PC-9 (cell line): ENCODE measurements around the gene AGAP1. TPM values are rescaled to one million over a fixed set of nuclear protein-coding genes. Genes with fewer than 3 reads are reported as not detected.

ENCODE experiments used
- BruUV-seq: library from RNA; stranded (reverse); fragments of 400-500 nt; replicated peaks from 2 replicates; lab custom pipeline; 2021; lab: Mats Ljungman, UMichigan
- CTCF ChIA-PET: fragments of 300-600 bp; sonication (Branson Sonifier 250); formaldehyde crosslinking; loops from one replicate; lab custom pipeline; 2022; ENCODE audit warnings: antibody characterized with exemption; lab: Charles Lee
- POLR2A ChIA-PET: fragments of 300-600 bp; sonication (Branson Sonifier 250); formaldehyde crosslinking; loops from one replicate; lab custom pipeline; 2022; ENCODE audit warnings: antibody characterized with exemption; ENCODE audit not compliant: unreplicated experiment; lab: Charles Lee
- DNase-seq, 2 experiments: peaks; one replicate each; pipeline versions ENCODE4 v3.0.0 to v3.0.0-alpha.2; 2015 to 2022; ENCODE audit warnings: mixed read lengths in 1 of 2
- H2AFZ ChIP-seq: fragments of 200-600 bp; sonication (generic); 2 replicates; pipeline ENCODE4 v1.8.1; 2017; ENCODE audit warnings: antibody characterized with exemption
- H3F3A ChIP-seq: fragments of 200-600 bp; sonication (generic); 2 replicates; pipeline ENCODE4 v1.8.1; 2017; ENCODE audit warnings: antibody characterized with exemption, mild to moderate bottlenecking, low read depth; ENCODE audit not compliant: insufficient read depth
- H3K27ac ChIP-seq: fragments of 200-600 bp; sonication (generic); 2 replicates; pipeline ENCODE4 v1.6.1; 2016; ENCODE audit warnings: mixed run types
- H3K27me3 ChIP-seq: fragments of 200-600 bp; sonication (generic); 2 replicates; pipeline ENCODE4 v1.6.1; 2016; ENCODE audit warnings: low read depth, mixed run types; ENCODE audit not compliant: insufficient read depth
- H3K36me3 ChIP-seq: fragments of 200-600 bp; sonication (generic); 2 replicates; pipeline ENCODE4 v1.6.1; 2016; ENCODE audit warnings: low read depth, mixed run types
- H3K4me1 ChIP-seq: fragments of 200-600 bp; sonication (generic); replicated peaks from 2 replicates; pipeline ENCODE4 v1.6.1; 2016; ENCODE audit warnings: mixed run types; ENCODE audit not compliant: insufficient read depth
- H3K4me2 ChIP-seq: fragments of 200-600 bp; sonication (generic); 2 replicates; pipeline ENCODE4 v1.6.1; 2017; ENCODE audit warnings: mixed run types
- H3K4me3 ChIP-seq: fragments of 200-600 bp; sonication (generic); 2 replicates; pipeline ENCODE4 v1.6.1; 2016; ENCODE audit warnings: mixed run types
- H3K79me2 ChIP-seq: fragments of 200-600 bp; sonication (generic); 2 replicates; pipeline ENCODE4 v1.6.1; 2017; ENCODE audit warnings: low read depth, mixed run types
- H3K9me2 ChIP-seq: fragments of 200-600 bp; sonication (generic); 2 replicates; pipeline ENCODE4 v1.8.1; 2017; ENCODE audit warnings: mild to moderate bottlenecking; ENCODE audit not compliant: insufficient read depth
- H3K9me3 ChIP-seq: fragments of 200-600 bp; sonication (generic); 2 replicates; pipeline ENCODE4 v1.8.1; 2016; ENCODE audit warnings: low read depth; ENCODE audit not compliant: insufficient read depth
- H4K20me1 ChIP-seq: fragments of 200-600 bp; sonication (generic); 2 replicates; pipeline ENCODE4 v1.8.1; 2017; ENCODE audit not compliant: insufficient read depth
- EZH2 ChIP-seq: fragments of 200-600 bp; sonication (generic); IDR thresholded peaks from 2 replicates; pipeline ENCODE4 v1.8.0; 2017; ENCODE audit warnings: antibody characterized with exemption, low read depth
- intact Hi-C: fragments of 100-400 bp; cut with micrococcal nuclease; formaldehyde crosslinking; loops from one replicate; pipeline ENCODE4 v1.10.0; 2022; ENCODE audit not compliant: unreplicated experiment
- total RNA-seq: library from RNA; stranded (reverse); gene quantifications from 2 replicates; pipeline ENCODE4 v1.2.3, GENCODE V29; 2021
- TF ChIP-seq, protein P1 (sequence below): fragments of 200-600 bp; sonication (generic); conservative IDR thresholded peaks from 2 replicates; pipeline ENCODE4 v1.6.1; 2017; ENCODE audit warnings: mixed run types, antibody characterized with exemption, mild to moderate bottlenecking, moderate library complexity

Gene AGAP1
- total RNA-seq, 1 experiment from 2014 or later: 91.4 TPM

DNA sequence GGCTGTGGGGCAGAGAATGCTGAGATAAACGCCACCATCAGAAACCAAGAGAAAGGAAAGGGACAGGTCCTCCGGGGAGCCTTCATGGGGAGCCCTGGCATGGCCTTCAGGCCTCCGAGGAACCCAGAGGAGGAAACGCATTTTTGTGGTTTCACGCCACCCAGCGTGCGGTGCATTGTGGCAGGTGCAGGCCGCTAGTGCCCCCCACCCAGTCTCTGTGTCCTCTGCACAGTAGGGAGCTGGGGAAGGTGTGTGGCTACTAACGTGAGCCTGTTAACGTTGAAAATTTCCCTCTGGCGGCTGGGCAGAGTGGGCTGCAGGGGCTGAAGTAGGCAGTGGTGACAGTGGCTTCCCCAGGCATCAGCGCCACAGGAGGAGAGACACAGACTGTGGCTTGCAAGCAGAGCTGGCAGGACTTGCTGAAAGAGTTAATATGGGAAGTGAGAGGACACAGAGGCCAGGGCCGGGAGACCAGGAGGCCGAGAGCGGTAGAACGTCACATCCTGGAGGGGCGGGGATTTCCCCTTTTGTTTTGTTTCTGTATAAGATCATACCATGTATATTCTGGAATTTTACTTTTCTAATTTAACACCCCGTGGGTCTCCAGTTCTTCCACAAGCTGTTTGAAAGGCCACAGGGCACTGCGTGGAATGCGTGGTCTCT lies 507.5 kb downstream of the AGAP1 start:
- peaks cover 16% of the 10 kb centered on the region; the same call in 1 of the 2 replicates for H4K20me1 ChIP-seq
- ChIA-PET POLR2A (no interaction called here), CTCF (no interaction called here)
- no peaks in the 10 kb centered on the region for H3K9me2 ChIP-seq
- no peaks in the 10 kb centered on the region for H3K36me3 ChIP-seq
- no peak overlapping the region for H3K4me3 ChIP-seq
- no peak overlapping the region for H2AFZ ChIP-seq
- H3K27ac ChIP-seq: no peak overlapping the region
- no peaks in the 10 kb centered on the region for H3K9me3 ChIP-seq
- no peak overlapping the region for H3K4me2 ChIP-seq
- no peaks in the 10 kb centered on the region for H3K27me3 ChIP-seq
- DNase-seq: no peak
- no peaks in the 10 kb centered on the region for H3K79me2 ChIP-seq
- intact Hi-C loops: no loop called here
- no peak for TF ChIP-seq EZH2
- TF ChIP-seq, protein P1, sequence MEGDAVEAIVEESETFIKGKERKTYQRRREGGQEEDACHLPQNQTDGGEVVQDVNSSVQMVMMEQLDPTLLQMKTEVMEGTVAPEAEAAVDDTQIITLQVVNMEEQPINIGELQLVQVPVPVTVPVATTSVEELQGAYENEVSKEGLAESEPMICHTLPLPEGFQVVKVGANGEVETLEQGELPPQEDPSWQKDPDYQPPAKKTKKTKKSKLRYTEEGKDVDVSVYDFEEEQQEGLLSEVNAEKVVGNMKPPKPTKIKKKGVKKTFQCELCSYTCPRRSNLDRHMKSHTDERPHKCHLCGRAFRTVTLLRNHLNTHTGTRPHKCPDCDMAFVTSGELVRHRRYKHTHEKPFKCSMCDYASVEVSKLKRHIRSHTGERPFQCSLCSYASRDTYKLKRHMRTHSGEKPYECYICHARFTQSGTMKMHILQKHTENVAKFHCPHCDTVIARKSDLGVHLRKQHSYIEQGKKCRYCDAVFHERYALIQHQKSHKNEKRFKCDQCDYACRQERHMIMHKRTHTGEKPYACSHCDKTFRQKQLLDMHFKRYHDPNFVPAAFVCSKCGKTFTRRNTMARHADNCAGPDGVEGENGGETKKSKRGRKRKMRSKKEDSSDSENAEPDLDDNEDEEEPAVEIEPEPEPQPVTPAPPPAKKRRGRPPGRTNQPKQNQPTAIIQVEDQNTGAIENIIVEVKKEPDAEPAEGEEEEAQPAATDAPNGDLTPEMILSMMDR: no peak
- no peaks in the 10 kb centered on the region for H3K4me1 ChIP-seq
- no TSS peak for BruUV-seq
- H3F3A ChIP-seq: no peaks in the 10 kb centered on the region

DNA sequence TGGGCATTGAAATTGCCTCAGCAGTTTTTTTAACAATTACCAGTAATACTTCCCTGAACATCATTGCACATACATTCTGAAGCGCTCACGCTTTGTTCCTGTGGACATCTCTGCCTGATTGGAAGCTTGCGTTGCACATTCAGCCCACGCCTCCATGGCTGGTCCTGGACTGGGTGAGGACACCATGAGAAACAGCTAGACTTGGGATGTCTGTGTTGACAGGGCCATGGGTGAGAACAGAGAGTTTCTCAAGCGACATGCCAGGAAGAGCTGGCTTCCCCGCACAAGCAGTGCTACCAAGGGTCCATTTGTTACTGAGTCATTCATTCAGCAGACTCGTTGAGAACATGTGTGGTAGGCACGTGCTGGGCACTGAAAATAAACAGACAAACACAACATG lies 508.0 kb downstream of the AGAP1 start:
- H3K27me3 ChIP-seq: no peaks in the 10 kb centered on the region
- H3K36me3 ChIP-seq: no peaks in the 10 kb centered on the region
- no peak overlapping the region for H2AFZ ChIP-seq
- ChIA-PET CTCF (no interaction called here), POLR2A (no interaction called here)
- H3K79me2 ChIP-seq: no peaks in the 10 kb centered on the region
- no peak overlapping the region for H3K27ac ChIP-seq
- no peak overlapping the region for H3K4me2 ChIP-seq
- H3K4me1 ChIP-seq: no peaks in the 10 kb centered on the region
- BruUV-seq: no TSS peak
- no peaks in the 10 kb centered on the region for H3F3A ChIP-seq
- H4K20me1 ChIP-seq: peaks cover 20% of the 10 kb centered on the region; the same call in 1 of the 2 replicates
- H3K9me2 ChIP-seq: no peaks in the 10 kb centered on the region
- DNase-seq: no peak
- H3K4me3 ChIP-seq: no peak overlapping the region
- intact Hi-C loops: no loop called here
- H3K9me3 ChIP-seq: no peaks in the 10 kb centered on the region
- TF ChIP-seq EZH2: no peak
- TF ChIP-seq, protein P1: no peak

GRCh38 chr2:236008006-236008405 lies 514.2 kb downstream of the AGAP1 start:
- POLR2A ChIA-PET: no interaction called here
- peaks cover 14% of the 10 kb centered on the region; the same call in 1 of the 2 replicates for H4K20me1 ChIP-seq
- BruUV-seq: no TSS peak
- TF ChIP-seq, protein P1: no peak
- no peak for TF ChIP-seq EZH2
- no peaks in the 10 kb centered on the region for H3K27me3 ChIP-seq
- no peak for DNase-seq
- no peaks in the 10 kb centered on the region for H3K9me3 ChIP-seq
- CTCF ChIA-PET: no interaction called here
- H3F3A ChIP-seq: no peaks in the 10 kb centered on the region
- no peak overlapping the region for H3K4me2 ChIP-seq
- no peak overlapping the region for H3K4me3 ChIP-seq
- H3K27ac ChIP-seq: no peak overlapping the region
- no peaks in the 10 kb centered on the region for H3K36me3 ChIP-seq
- H3K9me2 ChIP-seq: no peaks in the 10 kb centered on the region
- H3K4me1 ChIP-seq: no peaks in the 10 kb centered on the region
- H3K79me2 ChIP-seq: no peaks in the 10 kb centered on the region
- H2AFZ ChIP-seq: no peak overlapping the region
- intact Hi-C loops: no loop called here
